ENCODE data around the gene IAPP. TPM values are rescaled to one million over a fixed set of nuclear protein-coding genes. Genes with fewer than 3 reads are reported as not detected.
"Not testable (repeated sequence)": the region's sequence is repeated elsewhere in the genome, so short reads cannot be mapped to it uniquely, and the experiment has no call there.

IAPP gene
- total and polyA plus RNA-seq, 11 donors = not detected

DNA sequence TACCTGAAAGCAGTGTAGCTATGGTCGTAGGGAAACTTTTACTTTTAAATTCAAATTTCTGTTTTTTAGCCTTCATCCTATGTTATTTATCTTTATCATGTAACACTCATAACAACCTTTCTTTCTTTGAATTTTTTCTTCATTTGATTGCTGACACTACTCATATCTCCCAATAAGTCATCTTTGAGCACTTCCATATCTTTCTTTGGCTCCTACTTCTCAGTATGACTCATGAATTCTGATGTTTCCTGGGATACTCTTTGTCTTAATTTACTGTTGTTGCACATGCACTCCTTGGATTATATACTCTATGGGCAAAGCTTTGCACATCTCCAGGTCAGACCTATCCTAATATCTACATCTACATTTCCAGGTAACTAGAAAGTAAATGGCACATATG lies 18.1 kb upstream of the IAPP start:
- H3K4me1 ChIP-seq = no peaks in the 10 kb centered on the region
- ATAC-seq = no peak
- no peak overlapping the region for H3K4me3 ChIP-seq
- TF ChIP-seq, protein P1, sequence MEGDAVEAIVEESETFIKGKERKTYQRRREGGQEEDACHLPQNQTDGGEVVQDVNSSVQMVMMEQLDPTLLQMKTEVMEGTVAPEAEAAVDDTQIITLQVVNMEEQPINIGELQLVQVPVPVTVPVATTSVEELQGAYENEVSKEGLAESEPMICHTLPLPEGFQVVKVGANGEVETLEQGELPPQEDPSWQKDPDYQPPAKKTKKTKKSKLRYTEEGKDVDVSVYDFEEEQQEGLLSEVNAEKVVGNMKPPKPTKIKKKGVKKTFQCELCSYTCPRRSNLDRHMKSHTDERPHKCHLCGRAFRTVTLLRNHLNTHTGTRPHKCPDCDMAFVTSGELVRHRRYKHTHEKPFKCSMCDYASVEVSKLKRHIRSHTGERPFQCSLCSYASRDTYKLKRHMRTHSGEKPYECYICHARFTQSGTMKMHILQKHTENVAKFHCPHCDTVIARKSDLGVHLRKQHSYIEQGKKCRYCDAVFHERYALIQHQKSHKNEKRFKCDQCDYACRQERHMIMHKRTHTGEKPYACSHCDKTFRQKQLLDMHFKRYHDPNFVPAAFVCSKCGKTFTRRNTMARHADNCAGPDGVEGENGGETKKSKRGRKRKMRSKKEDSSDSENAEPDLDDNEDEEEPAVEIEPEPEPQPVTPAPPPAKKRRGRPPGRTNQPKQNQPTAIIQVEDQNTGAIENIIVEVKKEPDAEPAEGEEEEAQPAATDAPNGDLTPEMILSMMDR (IDR thresholded peaks at IDR 0.05) = no peak
- TF ChIP-seq POLR2A (IDR thresholded peaks at IDR 0.05) = no peak
- DNase-seq = no peak
- peaks cover 0 to 3% (median 0%) of the 10 kb centered on the region in 12 donors for H3K9me3 ChIP-seq
- WGBS, 4 donors = 36 to 88% (median 77%) methylated on average over 1 of the region's 1 CpG
- intact Hi-C loops (cut with DNase I) = no loop called here
- H3K27ac ChIP-seq = no peak overlapping the region
- no peaks in the 10 kb centered on the region for H3K36me3 ChIP-seq
- no peaks in the 10 kb centered on the region for H3K27me3 ChIP-seq

DNA sequence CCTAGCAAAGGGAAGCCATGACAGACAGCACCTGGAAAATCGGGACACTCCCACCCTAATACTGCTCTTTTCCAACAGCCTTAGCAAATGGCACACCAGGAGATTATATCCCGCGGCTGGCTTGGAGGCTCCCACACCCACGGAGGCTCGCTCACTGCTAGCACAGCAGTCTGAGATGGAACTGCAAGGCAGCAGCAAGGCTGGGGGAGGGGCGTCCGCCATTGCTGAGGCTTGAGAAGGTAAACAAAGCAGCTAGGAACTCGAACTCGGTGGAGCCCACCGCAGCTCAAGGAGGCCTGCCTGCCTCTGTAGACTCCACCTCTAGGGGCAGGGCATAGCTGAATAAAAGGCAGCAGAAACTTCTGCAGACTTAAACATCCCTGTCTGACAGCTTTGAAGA lies 12.1 kb upstream of the IAPP start:
- H3K9me3 ChIP-seq; H3K4me3 ChIP-seq; H3K27me3 ChIP-seq; H3K36me3 ChIP-seq; H3K4me1 ChIP-seq; ATAC-seq; H3K27ac ChIP-seq; DNase-seq; intact Hi-C loops (cut with DNase I): not testable (repeated sequence)
- WGBS, 4 donors = 79 to 81% (median 80%) methylated on average over 10 of the region's 10 CpGs

DNA sequence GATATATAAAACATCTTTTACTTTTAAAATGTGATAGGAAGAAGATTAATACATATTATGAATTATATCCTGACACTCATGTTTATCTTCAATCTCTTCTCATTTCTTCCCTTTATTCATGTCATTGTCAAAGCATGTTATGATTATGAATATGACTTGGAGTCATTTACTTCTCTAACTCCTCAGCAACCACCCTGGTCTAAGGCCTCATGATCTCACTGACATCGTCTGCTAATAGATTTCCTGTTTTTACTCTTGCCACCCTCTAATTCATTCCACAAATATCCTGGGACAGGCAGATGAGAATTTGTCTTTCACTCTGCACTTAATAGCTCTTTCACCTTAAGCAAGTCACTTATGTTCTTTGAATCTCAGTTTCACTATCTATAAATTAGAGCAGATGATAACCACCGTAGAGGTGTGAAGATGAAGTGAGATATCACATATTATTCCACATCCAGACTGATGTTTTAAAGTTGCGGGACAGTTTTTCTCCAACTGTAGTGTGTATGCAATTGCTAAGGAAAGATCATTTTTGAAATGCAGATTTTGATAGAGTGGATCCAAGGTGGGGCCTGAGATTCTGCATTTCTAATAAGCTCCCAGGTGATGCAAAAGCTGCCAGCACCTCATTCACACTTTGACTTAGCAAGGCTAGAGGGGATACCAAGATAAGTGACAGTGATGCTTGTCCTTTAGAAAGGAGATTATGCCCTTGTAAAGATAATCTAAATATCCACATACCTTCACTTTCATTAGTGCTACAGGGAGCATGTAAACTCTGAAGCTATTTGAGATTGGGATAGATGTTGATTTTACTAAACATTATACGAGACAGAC lies 3.3 kb upstream of the IAPP start:
- intact Hi-C loops (cut with DNase I) = no loop called here
- Histone ChIP-seq H3K27ac (no peak overlapping the region), H3K27me3 (no peaks in the 10 kb centered on the region), H3K9me3 (peaks cover 0 to 3% (median 0%) of the 10 kb centered on the region in 12 donors), H3K4me3 (no peak overlapping the region), H3K4me1 (no peaks in the 10 kb centered on the region), H3K36me3 (no peaks in the 10 kb centered on the region)
- ATAC-seq (no peak), DNase-seq (no peak)
- TF ChIP-seq POLR2A (IDR thresholded peaks at IDR 0.05) = no peak
- TF ChIP-seq, protein P1 (IDR thresholded peaks at IDR 0.05) = no peak
- WGBS, 4 donors = 32 to 39% (median 36%) methylated on average over 4 of the region's 4 CpGs

DNA sequence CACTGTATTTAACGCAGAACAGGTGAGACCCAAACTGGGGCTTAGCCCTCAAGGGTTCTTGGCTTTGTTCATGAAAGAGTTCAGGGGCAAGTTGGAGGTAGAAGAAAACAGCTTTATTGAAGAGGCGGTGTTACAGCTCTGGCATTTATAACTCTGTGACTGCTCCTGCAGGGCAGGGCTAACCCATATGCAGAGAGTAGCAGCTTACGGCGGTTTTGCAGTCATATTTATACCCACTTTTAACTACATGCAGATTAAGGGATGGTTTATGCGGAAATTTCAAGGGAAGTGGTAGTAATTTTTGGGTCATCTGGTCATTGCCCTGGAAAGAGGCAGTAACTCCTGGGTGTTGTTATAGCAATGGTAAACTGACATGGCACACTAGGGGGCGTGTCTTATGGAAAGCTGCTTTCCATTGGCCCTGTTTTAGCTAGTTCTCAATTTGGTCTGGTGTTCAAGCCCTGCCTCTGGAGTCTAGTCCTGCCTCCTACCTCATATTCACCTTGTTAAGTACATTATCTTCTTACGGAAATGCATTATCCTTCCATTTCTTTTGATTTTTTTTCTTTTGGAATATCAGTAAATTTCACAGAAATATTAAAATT lies 1.8 kb upstream of the IAPP start:
- Histone ChIP-seq H3K4me3 (no peak overlapping the region), H3K27me3 (no peaks in the 10 kb centered on the region), H3K9me3 (no peaks in the 10 kb centered on the region), H3K27ac (no peak overlapping the region), H3K4me1 (no peaks in the 10 kb centered on the region), H3K36me3 (no peaks in the 10 kb centered on the region)
- TF ChIP-seq POLR2A (IDR thresholded peaks at IDR 0.05) = no peak
- TF ChIP-seq, protein P1 (IDR thresholded peaks at IDR 0.05) = no peak
- DNase-seq (no peak), ATAC-seq (no peak)
- WGBS, 4 donors = 75 to 87% (median 84%) methylated on average over 7 of the region's 7 CpGs
- intact Hi-C loops (cut with DNase I) = no loop called here
